ENCODE results near the gene NR0B1.

- TF ChIP-seq POLR2AphosphoS5 (IDR thresholded peaks at IDR 0.05) (no peak), POLR2A (IDR thresholded peaks at IDR 0.05; ENCODE audit: low read depth) (no peak)
- TF ChIP-seq, protein P1, sequence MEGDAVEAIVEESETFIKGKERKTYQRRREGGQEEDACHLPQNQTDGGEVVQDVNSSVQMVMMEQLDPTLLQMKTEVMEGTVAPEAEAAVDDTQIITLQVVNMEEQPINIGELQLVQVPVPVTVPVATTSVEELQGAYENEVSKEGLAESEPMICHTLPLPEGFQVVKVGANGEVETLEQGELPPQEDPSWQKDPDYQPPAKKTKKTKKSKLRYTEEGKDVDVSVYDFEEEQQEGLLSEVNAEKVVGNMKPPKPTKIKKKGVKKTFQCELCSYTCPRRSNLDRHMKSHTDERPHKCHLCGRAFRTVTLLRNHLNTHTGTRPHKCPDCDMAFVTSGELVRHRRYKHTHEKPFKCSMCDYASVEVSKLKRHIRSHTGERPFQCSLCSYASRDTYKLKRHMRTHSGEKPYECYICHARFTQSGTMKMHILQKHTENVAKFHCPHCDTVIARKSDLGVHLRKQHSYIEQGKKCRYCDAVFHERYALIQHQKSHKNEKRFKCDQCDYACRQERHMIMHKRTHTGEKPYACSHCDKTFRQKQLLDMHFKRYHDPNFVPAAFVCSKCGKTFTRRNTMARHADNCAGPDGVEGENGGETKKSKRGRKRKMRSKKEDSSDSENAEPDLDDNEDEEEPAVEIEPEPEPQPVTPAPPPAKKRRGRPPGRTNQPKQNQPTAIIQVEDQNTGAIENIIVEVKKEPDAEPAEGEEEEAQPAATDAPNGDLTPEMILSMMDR (IDR thresholded peaks at IDR 0.05), result no peak
Observed at GRCh38 chrX:30261012-30261411, 48.2 kb downstream of the NR0B1 start.

Data from esophagus muscularis mucosa (tissue), 3 donors.